ENCODE data around the gene HEPACAM2.

Gene HEPACAM2

DNA sequence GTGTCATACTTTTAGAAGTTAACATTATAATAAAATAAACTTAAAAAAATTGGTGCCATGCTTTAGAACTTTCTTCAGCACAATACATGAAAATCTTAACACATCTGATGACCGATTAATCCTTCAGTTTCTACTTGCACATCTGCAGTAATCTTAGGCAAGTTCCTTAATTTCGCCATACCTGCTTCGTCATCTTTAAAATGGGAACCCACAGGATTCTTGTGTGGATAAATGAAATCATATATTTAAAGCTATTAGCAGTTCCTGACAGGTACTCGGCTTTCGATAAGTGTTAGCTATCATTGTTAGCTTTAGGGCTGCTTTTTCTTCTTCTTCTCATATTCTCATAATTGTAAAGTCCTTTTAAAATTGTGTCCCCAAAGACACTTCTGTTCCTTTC lies 5.0 kb upstream of the HEPACAM2 start:
- Histone ChIP-seq H3K4me3 (ENCODE audit: control insufficient read depth in 1 of 7, extremely low read depth in 1 of 7, insufficient read depth in 4 of 7, low read depth in 2 of 7, low read length in 6 of 7) (peak overlapping the region in 6 of 7 experiments; percentile 90 to 98 (median 97)), H3K27me3 (replicated peaks in 2 of 5; ENCODE audit: control insufficient read depth in 4 of 5, insufficient read depth in 5 of 5, low read length in 4 of 5) (no peaks in the 10 kb centered on the region), H3K4me1 (ENCODE audit: control extremely low read depth in 1 of 4, control insufficient read depth in 4 of 4, insufficient read depth in 4 of 4, low read length in 3 of 4) (peaks cover 9 to 15% (median 14%) of the 10 kb centered on the region in 4 experiments), H3K36me3 (ENCODE audit: control insufficient read depth in 4 of 4, insufficient read depth in 4 of 4, low read length in 3 of 4) (no peaks in the 10 kb centered on the region), H3K27ac (ENCODE audit: insufficient read depth in 1 of 2, low read depth in 1 of 2, low read length in 2 of 2, poor library complexity in 1 of 2, severe bottlenecking in 2 of 2) (peak overlapping the region in 1 of 2 experiments; percentile 70), H3K9me3 (ENCODE audit: control extremely low read depth in 1 of 5, control insufficient read depth in 4 of 5, insufficient read depth in 2 of 5, low read depth in 1 of 5, low read length in 4 of 5) (no peaks in the 10 kb centered on the region)
- POLR2A ChIA-PET, result no interaction called here
- peak in 2 of 3 donors; percentile 34 to 51 for DNase-seq
- WGBS (ENCODE audit: insufficient coverage), result no CpG with 5 or more reads among the region's 5 CpGs
- CTCF ChIA-PET, result interaction anchor here (0.8 to 3.6 kb wide), 4 partner anchors 11 to 93 kb away, joined by 3 to 19 read pairs (median 5); no protein-coding TSS in a partner anchor

- Histone ChIP-seq H3K4me1 (ENCODE audit: control extremely low read depth in 1 of 4, control insufficient read depth in 4 of 4, insufficient read depth in 4 of 4, low read length in 3 of 4) (peaks cover 9 to 15% (median 14%) of the 10 kb centered on the region in 4 experiments), H3K27ac (ENCODE audit: insufficient read depth in 1 of 2, low read depth in 1 of 2, low read length in 2 of 2, poor library complexity in 1 of 2, severe bottlenecking in 2 of 2) (no peak overlapping the region), H3K4me3 (ENCODE audit: control insufficient read depth in 1 of 7, extremely low read depth in 1 of 7, insufficient read depth in 4 of 7, low read depth in 2 of 7, low read length in 6 of 7) (no peak overlapping the region), H3K27me3 (replicated peaks in 2 of 5; ENCODE audit: control insufficient read depth in 4 of 5, insufficient read depth in 5 of 5, low read length in 4 of 5) (no peaks in the 10 kb centered on the region), H3K9me3 (ENCODE audit: control extremely low read depth in 1 of 5, control insufficient read depth in 4 of 5, insufficient read depth in 2 of 5, low read depth in 1 of 5, low read length in 4 of 5) (no peaks in the 10 kb centered on the region), H3K36me3 (ENCODE audit: control insufficient read depth in 4 of 4, insufficient read depth in 4 of 4, low read length in 3 of 4) (no peaks in the 10 kb centered on the region)
- DNase-seq, result peak; percentile 73 to 77 (median 75)
- ChIA-PET CTCF (interaction anchor here (0.8 to 5.6 kb wide), 9 partner anchors 13 to 596 kb away, joined by 3 to 24 read pairs (median 4); no protein-coding TSS in a partner anchor), POLR2A (no interaction called here)
- no CpG with 5 or more reads among the region's 2 CpGs for WGBS (ENCODE audit: insufficient coverage)
These were observed 2.0 kb upstream of the HEPACAM2 start for GRCh38 chr7:93228302-93228701.

GRCh38 chr7:93219868-93220267 lies 6.4 kb downstream of the HEPACAM2 start:
- DNase-seq, result no peak
- H3K4me3 ChIP-seq (ENCODE audit: control insufficient read depth in 1 of 7, extremely low read depth in 1 of 7, insufficient read depth in 4 of 7, low read depth in 2 of 7, low read length in 6 of 7), result no peak overlapping the region
- H3K27me3 ChIP-seq (replicated peaks in 2 of 5; ENCODE audit: control insufficient read depth in 4 of 5, insufficient read depth in 5 of 5, low read length in 4 of 5), result peaks cover 0 to 3% (median 0%) of the 10 kb centered on the region in 5 experiments
- ChIA-PET POLR2A (no interaction called here), CTCF (no interaction called here)
- peaks cover 0 to 5% (median 2%) of the 10 kb centered on the region in 4 experiments for H3K4me1 ChIP-seq (ENCODE audit: control extremely low read depth in 1 of 4, control insufficient read depth in 4 of 4, insufficient read depth in 4 of 4, low read length in 3 of 4)
- no peaks in the 10 kb centered on the region for H3K9me3 ChIP-seq (ENCODE audit: control extremely low read depth in 1 of 5, control insufficient read depth in 4 of 5, insufficient read depth in 2 of 5, low read depth in 1 of 5, low read length in 4 of 5)
- no peaks in the 10 kb centered on the region for H3K36me3 ChIP-seq (ENCODE audit: control insufficient read depth in 4 of 4, insufficient read depth in 4 of 4, low read length in 3 of 4)
- H3K27ac ChIP-seq (ENCODE audit: insufficient read depth in 1 of 2, low read depth in 1 of 2, low read length in 2 of 2, poor library complexity in 1 of 2, severe bottlenecking in 2 of 2), result no peak overlapping the region
- whole genome bisulfite sequencing (ENCODE audit: insufficient coverage), result 86% methylated on average over 1 of the region's 1 CpG

- CTCF ChIA-PET, result no interaction called here
- no peaks in the 10 kb centered on the region for H3K36me3 ChIP-seq (ENCODE audit: control insufficient read depth in 4 of 4, insufficient read depth in 4 of 4, low read length in 3 of 4)
- no peaks in the 10 kb centered on the region for H3K9me3 ChIP-seq (ENCODE audit: control extremely low read depth in 1 of 5, control insufficient read depth in 4 of 5, insufficient read depth in 2 of 5, low read depth in 1 of 5, low read length in 4 of 5)
- 90% methylated on average over 7 of the region's 10 CpGs for WGBS (ENCODE audit: insufficient coverage)
- peak in 2 of 3 donors; percentile 45 to 57 for DNase-seq
- POLR2A ChIA-PET, result no interaction called here
- H3K27ac ChIP-seq (ENCODE audit: insufficient read depth in 1 of 2, low read depth in 1 of 2, low read length in 2 of 2, poor library complexity in 1 of 2, severe bottlenecking in 2 of 2), result no peak overlapping the region
- H3K27me3 ChIP-seq (replicated peaks in 2 of 5; ENCODE audit: control insufficient read depth in 4 of 5, insufficient read depth in 5 of 5, low read length in 4 of 5), result peaks cover 0 to 3% (median 0%) of the 10 kb centered on the region in 5 experiments
- no peak overlapping the region for H3K4me3 ChIP-seq (ENCODE audit: control insufficient read depth in 1 of 7, extremely low read depth in 1 of 7, insufficient read depth in 4 of 7, low read depth in 2 of 7, low read length in 6 of 7)
- H3K4me1 ChIP-seq (ENCODE audit: control extremely low read depth in 1 of 4, control insufficient read depth in 4 of 4, insufficient read depth in 4 of 4, low read length in 3 of 4), result peaks cover 0 to 5% (median 2%) of the 10 kb centered on the region in 4 experiments
These were observed 7.1 kb downstream of the HEPACAM2 start for GRCh38 chr7:93218997-93219827.

DNA sequence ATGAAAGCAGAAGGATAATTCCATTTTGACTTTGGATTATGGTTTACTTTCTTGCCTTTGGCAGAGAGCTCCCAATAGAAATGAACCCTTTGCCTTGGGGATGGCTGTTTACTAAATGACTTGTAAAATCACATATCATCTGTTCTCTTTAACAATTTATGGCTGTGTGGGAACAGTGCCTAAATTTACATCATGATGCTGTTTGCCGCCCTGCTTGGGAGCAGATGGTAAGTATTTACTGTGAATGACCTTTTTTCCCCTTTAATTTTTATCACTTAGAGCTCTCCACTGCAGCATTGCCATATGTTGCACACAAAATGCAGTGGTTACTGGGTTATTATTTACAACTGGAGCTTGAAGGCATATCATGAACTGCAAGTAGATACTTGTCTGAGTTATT lies 13.4 kb downstream of the HEPACAM2 start:
- Histone ChIP-seq H3K36me3 (ENCODE audit: control insufficient read depth in 4 of 4, insufficient read depth in 4 of 4, low read length in 3 of 4) (no peaks in the 10 kb centered on the region), H3K27ac (ENCODE audit: insufficient read depth in 1 of 2, low read depth in 1 of 2, low read length in 2 of 2, poor library complexity in 1 of 2, severe bottlenecking in 2 of 2) (no peak overlapping the region), H3K4me1 (ENCODE audit: control extremely low read depth in 1 of 4, control insufficient read depth in 4 of 4, insufficient read depth in 4 of 4, low read length in 3 of 4) (peaks cover 3 to 15% (median 8%) of the 10 kb centered on the region in 4 experiments), H3K9me3 (ENCODE audit: control extremely low read depth in 1 of 5, control insufficient read depth in 4 of 5, insufficient read depth in 2 of 5, low read depth in 1 of 5, low read length in 4 of 5) (no peaks in the 10 kb centered on the region), H3K27me3 (replicated peaks in 2 of 5; ENCODE audit: control insufficient read depth in 4 of 5, insufficient read depth in 5 of 5, low read length in 4 of 5) (no peaks in the 10 kb centered on the region), H3K4me3 (ENCODE audit: control insufficient read depth in 1 of 7, extremely low read depth in 1 of 7, insufficient read depth in 4 of 7, low read depth in 2 of 7, low read length in 6 of 7) (no peak overlapping the region)
- DNase-seq, result no peak
- ChIA-PET POLR2A (no interaction called here), CTCF (interaction anchor here (1.1 kb wide), 1 partner anchor 67 kb away, joined by 3 read pairs; no protein-coding TSS in a partner anchor)
- WGBS (ENCODE audit: insufficient coverage), result no CpG with 5 or more reads among the region's 1 CpG

DNA sequence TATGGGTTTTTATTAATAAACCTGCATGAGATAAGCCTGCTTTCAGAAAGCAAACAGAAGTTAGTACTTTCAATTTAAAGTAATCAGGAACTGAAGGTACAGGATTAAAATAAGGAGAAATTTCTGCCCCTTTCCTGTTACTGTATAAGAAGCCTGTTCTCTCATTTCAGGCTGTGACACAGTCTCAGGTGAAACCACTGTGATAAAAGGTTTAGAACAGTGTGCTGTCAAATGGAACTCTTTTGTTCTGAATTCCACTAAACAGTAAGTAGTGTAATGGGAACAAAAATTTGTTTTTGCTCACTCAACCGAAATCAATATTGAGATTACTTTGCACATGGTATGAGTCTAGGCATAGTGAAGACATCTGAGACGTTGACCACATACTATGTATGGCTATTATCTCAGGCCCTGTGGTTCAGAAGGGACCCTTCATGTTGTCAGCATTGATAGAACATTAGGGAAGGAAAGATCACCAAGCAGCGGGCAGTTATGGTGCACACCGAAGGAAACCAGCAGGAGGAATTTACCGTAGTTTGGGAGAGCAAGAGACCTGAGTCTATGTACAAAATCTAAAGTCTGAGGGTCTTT lies 14.9 kb downstream of the HEPACAM2 start:
- H3K4me3 ChIP-seq (ENCODE audit: control insufficient read depth in 1 of 7, extremely low read depth in 1 of 7, insufficient read depth in 4 of 7, low read depth in 2 of 7, low read length in 6 of 7), result no peak overlapping the region
- H3K4me1 ChIP-seq (ENCODE audit: control extremely low read depth in 1 of 4, control insufficient read depth in 4 of 4, insufficient read depth in 4 of 4, low read length in 3 of 4), result peaks cover 3 to 15% (median 8%) of the 10 kb centered on the region in 4 experiments
- POLR2A ChIA-PET, result no interaction called here
- H3K36me3 ChIP-seq (ENCODE audit: control insufficient read depth in 4 of 4, insufficient read depth in 4 of 4, low read length in 3 of 4), result no peaks in the 10 kb centered on the region
- CTCF ChIA-PET, result no interaction called here
- H3K27me3 ChIP-seq (replicated peaks in 2 of 5; ENCODE audit: control insufficient read depth in 4 of 5, insufficient read depth in 5 of 5, low read length in 4 of 5), result no peaks in the 10 kb centered on the region
- WGBS (ENCODE audit: insufficient coverage), result 86% methylated on average over 5 of the region's 5 CpGs
- H3K27ac ChIP-seq (ENCODE audit: insufficient read depth in 1 of 2, low read depth in 1 of 2, low read length in 2 of 2, poor library complexity in 1 of 2, severe bottlenecking in 2 of 2), result no peak overlapping the region
- H3K9me3 ChIP-seq (ENCODE audit: control extremely low read depth in 1 of 5, control insufficient read depth in 4 of 5, insufficient read depth in 2 of 5, low read depth in 1 of 5, low read length in 4 of 5), result no peaks in the 10 kb centered on the region
- DNase-seq, result no peak

GRCh38 chr7:93205046-93205445 lies 21.2 kb downstream of the HEPACAM2 start:
- no peak overlapping the region for H3K4me3 ChIP-seq (ENCODE audit: control insufficient read depth in 1 of 7, extremely low read depth in 1 of 7, insufficient read depth in 4 of 7, low read depth in 2 of 7, low read length in 6 of 7)
- H3K4me1 ChIP-seq (ENCODE audit: control extremely low read depth in 1 of 4, control insufficient read depth in 4 of 4, insufficient read depth in 4 of 4, low read length in 3 of 4), result no peaks in the 10 kb centered on the region
- H3K36me3 ChIP-seq (ENCODE audit: control insufficient read depth in 4 of 4, insufficient read depth in 4 of 4, low read length in 3 of 4), result no peaks in the 10 kb centered on the region
- H3K9me3 ChIP-seq (ENCODE audit: control extremely low read depth in 1 of 5, control insufficient read depth in 4 of 5, insufficient read depth in 2 of 5, low read depth in 1 of 5, low read length in 4 of 5), result no peaks in the 10 kb centered on the region
- no peak overlapping the region for H3K27ac ChIP-seq (ENCODE audit: insufficient read depth in 1 of 2, low read depth in 1 of 2, low read length in 2 of 2, poor library complexity in 1 of 2, severe bottlenecking in 2 of 2)
- POLR2A ChIA-PET, result no interaction called here
- CTCF ChIA-PET, result no interaction called here
- no peaks in the 10 kb centered on the region for H3K27me3 ChIP-seq (replicated peaks in 2 of 5; ENCODE audit: control insufficient read depth in 4 of 5, insufficient read depth in 5 of 5, low read length in 4 of 5)
- 70% methylated on average over 2 of the region's 2 CpGs for WGBS (ENCODE audit: insufficient coverage)
- DNase-seq, result no peak

All from common myeloid progenitor, CD34-positive (primary cell).